ENCODE measurements around the gene MSANTD1.
A peak's percentile ranks its signal among the peaks of the same experiment; 100 is the strongest.
"Not testable (repeated sequence)": the region's sequence is repeated elsewhere in the genome, so short reads cannot be mapped to it uniquely, and the experiment has no call there.

The MSANTD1 gene

GRCh38 chr4:3291969-3292570 is 43.1 kb downstream of the MSANTD1 start:
- no peak for DNase-seq

- DNase-seq: peak; percentile 46
Measured at GRCh38 chr4:3292571-3293400, 43.8 kb downstream of the MSANTD1 start, which contains the start of gene RGS12. Gene RGS12, plus strand, starts transcription at chr4:3293021. Its CDS starts 23,150 bp downstream, at chr4:3316171.

DNA sequence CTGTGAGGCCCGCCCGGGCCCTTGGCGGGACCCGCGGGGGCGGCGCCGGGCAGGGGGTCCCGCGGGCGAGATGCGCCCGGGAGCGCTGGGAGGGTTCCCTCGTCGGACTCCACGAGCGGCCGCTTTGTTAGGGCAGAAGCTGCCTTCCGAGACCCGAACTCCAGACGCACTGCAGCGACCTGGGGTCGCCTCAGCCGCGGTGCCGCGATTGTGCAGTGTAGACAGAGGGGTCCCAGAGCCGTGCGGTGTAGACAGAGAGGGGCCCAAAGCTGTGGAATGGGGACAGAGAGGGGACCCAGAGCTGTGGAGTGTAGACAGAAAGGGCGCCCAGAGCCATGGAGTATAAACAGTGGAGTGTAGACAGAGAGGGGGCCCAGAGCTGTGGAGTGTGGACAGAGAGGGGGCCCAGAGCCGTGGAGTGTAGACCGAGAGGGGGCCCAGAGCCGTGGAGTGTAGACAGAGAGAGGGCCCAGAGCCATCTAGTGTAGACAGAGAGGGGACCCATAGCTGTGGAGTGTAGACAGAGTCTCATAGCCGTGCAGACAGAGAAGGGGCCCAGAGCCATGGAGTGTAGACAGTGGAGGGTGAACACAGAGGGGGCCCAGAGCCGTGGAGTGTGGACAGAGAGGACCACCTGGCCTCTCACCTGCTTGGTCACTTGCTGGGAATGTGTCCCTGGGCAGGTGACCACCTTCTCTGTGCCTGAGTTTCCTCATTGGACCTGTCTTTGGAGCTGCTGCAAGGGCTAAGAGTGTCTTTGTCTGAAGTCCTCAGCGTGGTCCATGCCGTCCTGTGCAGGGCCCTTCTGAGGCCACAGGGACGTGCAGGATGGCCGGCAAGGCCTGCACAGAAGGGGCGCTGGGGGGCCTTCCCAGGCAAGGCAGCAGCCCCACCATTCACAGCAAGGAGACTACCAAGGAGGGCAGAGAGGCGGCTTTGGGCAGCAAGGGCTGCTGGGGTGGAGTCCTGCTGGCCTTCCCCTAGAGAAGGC is 44.7 kb downstream of the MSANTD1 start:
- no peak for DNase-seq

GRCh38 chr4:3294401-3295241 is 45.7 kb downstream of the MSANTD1 start:
- DNase-seq: no peak

DNA sequence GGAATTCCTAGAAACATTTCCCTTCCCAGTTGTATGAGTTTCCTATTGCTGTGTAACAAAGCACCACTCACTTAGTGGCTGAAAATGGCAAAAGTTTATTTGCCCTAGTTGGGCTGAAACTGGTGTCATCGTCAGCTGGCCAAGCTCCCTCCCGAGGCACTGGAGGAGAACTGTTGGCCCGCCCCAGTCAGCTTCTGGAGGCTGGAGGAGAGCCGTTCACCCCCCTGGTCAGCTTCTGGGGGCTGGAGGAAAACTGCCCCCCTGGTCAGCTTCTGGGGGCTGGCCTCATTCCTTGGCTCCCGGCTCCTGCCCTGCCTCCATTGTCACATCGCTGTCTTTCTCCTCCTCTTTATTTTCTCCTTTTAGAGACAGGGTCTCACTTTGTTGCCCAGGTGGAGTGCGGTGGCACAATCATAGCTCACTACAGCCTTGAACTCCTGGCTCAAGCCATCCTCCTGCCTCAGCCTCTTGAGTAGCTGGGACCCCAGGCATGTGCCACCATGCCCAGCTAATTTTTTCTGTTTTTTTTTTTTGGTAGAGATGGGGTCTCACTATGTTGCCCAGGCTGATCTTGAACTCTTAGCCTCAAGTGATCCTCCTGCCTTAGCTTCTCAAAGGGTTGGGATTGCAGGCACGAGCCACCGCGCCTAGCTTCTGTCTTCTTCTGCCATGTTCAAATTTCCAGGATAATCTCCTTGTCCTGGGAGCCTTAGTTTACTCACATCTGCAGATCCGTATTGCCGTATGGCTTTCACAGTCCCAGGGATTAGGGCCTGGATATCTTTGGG is 47.1 kb downstream of the MSANTD1 start:
- DNase-seq: no peak

- no peak for DNase-seq
Measured at GRCh38 chr4:3296651-3297050, 47.7 kb downstream of the MSANTD1 start.

- no peak for DNase-seq
Measured at GRCh38 chr4:3297066-3297859, 48.3 kb downstream of the MSANTD1 start.

GRCh38 chr4:3299122-3299975 is 50.4 kb downstream of the MSANTD1 start:
- no peak for DNase-seq

DNA sequence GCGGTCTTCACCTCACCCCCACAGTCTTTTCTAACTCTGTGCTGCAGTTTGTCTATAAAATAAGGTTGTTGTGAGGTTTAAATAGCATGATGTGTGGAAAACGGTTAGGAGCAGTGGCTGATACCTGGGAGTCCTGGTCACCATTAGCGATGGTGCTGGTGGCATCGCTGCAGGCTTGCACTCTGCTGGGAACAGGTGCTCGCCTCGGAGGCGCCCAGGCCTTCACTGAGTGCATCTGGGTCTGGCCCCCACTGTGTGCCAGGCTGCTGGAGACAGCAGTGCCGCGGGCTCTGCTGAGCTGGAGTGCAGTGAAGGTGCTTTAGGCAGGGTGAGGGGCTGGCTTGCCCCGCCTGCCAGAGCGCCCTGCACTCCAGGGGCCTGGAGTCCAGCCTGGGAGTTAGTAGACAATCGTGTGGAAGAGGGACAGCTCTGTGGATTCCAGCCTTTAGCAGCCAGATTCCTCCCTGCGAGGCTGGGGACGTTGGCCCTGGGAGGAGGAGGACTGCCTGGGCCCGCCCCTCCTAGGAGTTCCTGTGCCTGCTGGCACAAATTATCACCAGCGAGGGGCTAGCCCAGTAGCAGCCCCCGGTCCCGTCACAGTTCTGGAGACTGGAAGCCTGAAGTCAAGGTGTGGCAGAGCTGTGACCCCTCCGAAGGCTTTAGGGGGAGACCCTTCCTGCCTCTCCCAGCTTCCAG is 51.2 kb downstream of the MSANTD1 start:
- no peak for DNase-seq

DNA sequence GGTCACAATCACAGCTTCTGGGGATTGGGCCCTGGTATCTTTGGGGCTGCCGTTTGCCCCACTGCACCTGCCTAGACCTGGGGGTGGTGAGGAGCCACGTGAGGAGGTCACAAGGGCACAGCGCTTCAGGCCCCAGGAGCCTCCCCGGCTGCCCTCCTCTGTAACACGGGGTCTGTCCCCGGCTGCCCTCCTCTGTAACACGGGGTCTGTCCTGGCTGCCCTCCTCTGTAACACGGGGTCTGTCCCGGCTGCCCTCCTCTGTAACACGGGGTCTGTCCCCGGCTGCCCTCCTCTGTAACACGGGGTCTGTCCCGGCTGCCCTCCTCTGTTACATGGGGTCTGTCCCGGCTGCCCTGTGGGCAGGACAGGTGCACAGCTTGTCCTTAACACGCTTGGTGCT is 51.9 kb downstream of the MSANTD1 start:
- not testable (repeated sequence) for DNase-seq

DNA sequence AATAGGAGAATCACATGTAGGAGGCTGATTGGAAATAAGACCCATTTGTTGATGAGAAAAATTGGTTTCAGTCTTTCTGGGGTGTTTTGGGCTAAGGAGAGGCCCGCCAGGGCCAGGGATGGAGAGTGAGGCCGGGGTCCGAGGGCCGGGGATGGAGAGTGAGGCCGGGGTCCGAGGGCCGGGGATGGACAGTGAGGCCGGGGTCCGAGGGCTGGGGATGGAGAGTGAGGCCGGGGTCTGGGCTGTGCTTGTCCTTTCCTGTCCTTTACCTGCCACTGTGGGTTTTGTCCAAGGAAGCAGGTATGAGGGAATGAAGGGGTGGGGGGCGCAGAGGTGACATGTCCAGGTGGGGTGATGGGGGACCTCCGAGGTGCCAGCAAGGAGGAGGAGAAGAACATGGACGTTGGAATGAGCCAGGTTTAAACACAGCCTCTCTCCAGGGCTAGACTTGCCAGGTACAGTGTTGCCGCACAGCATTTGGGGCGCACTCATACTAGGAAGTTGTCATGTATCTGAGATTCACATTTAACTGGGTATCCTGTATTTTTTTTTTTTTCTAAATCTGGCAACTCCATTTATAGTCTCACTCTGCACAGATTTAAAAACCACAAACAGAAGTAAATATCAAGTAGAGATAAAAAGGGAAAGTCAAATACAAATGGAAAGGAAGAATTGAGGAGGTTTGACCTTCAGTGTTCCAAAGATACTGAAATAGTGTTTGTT is 52.7 kb downstream of the MSANTD1 start:
- no peak for DNase-seq

- DNase-seq: no peak
Measured at GRCh38 chr4:3302173-3302785, 53.3 kb downstream of the MSANTD1 start.

GRCh38 chr4:3302786-3303564 is 54.0 kb downstream of the MSANTD1 start:
- no peak for DNase-seq

DNA sequence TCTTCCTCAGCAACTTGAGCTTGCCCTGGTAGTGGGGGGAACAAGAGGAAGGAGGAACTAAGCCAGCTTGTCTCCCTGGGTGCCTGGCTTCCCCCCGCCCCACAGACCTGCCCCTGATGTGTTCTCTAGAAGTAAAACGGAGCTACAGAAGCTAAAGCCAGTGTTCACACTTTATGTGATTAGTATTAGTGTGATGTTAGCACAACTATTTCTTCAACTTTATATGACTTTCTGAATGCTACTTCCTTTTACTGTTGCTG is 54.5 kb downstream of the MSANTD1 start:
- DNase-seq: no peak

GRCh38 chr4:3303923-3304710 is 55.2 kb downstream of the MSANTD1 start:
- DNase-seq: no peak

Measured in DMS 273 treated with DMSO at 0.1 percent for 48 hours (cell line).